Measurements from ENCODE around the gene CRLF1. TPM values are rescaled to one million over a fixed set of nuclear protein-coding genes. Genes with fewer than 3 reads are reported as not detected.

CRLF1 gene
- total RNA-seq, 2 experiments from 2014 or later: not detected

DNA sequence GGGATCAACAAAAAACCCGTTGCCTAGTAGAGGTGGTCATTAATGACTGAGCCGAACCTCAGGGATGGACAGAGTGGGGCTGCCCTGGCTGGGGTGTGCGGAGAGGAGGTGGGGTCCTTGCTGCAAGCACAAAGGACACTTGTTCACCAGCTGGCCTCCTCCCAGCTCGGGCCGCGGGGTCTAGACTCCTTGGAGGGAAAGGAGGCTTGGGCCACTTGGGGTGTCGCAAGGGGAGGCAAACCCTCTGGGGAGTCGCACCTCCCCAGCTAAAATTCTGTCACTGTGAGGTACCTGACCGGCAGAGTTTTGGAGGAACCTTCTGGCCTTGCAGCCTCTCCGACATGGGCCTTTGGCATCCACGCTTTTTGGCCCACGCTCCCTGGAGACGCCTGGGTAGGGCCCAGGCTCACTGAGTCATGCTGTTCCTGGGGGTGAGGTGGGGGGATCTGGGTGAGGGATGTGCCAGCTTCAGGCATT, 38.5 kb upstream of the CRLF1 start:
- POLR2A ChIA-PET: no interaction called here
- no peak overlapping the region for H3K4me3 Mint-ChIP-seq
- H3K4me1 Mint-ChIP-seq: peaks cover 14% of the 10 kb centered on the region
- no peaks in the 10 kb centered on the region for H3K27me3 Mint-ChIP-seq
- no peak for ATAC-seq (ENCODE audit: low read depth)
- no peak overlapping the region for H3K27ac Mint-ChIP-seq
- no peaks in the 10 kb centered on the region for H3K9me3 Mint-ChIP-seq
- DNase-seq: no peak
- H3K36me3 Mint-ChIP-seq: no peaks in the 10 kb centered on the region

DNA sequence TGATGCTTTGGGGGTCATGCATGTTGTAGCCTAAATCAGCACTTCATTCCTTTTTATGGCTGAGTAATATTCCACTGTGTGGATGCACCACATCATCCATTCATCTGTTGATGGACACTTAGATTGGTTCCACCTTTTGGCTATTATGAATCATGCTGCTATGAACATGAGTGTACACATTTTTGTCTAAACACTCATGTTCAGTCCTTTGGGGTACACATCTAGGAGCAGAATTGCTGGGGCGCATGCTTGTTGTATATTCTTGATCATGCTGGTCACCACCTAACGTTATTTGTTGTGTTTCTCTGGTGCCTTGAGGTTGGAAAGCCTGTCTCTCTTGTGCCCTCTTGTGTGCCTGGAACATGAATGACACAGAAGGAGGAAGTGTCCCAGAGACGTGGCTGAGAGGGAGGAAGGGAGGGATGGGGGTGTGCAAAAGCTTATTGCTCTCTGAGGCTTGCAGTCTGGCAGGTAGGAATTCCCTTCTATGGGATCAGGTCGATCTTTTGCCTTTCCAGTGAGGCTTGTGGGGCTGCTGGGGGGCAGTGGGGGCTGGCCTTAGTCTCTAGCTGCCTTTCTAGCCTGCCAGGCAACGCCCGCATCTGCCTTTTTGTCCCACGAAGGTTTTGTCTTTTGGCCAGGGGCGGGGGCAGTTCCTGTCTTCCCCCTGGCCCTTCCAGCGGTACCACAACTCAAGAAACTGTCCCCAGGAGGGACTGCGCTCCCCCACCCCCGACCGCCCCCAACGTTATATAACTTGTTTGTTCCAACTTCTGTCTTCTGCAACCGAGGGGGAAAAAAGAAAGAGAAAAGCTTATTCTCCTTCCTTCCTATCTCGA, 37.8 kb upstream of the CRLF1 start:
- Mint-ChIP-seq H3K4me3 (no peak overlapping the region), H3K9me3 (no peaks in the 10 kb centered on the region), H3K27ac (no peak overlapping the region), H3K4me1 (peaks cover 14% of the 10 kb centered on the region), H3K36me3 (peaks cover 2% of the 10 kb centered on the region), H3K27me3 (no peaks in the 10 kb centered on the region)
- ATAC-seq (ENCODE audit: low read depth): no peak
- POLR2A ChIA-PET: no interaction called here
- no peak for DNase-seq

DNA sequence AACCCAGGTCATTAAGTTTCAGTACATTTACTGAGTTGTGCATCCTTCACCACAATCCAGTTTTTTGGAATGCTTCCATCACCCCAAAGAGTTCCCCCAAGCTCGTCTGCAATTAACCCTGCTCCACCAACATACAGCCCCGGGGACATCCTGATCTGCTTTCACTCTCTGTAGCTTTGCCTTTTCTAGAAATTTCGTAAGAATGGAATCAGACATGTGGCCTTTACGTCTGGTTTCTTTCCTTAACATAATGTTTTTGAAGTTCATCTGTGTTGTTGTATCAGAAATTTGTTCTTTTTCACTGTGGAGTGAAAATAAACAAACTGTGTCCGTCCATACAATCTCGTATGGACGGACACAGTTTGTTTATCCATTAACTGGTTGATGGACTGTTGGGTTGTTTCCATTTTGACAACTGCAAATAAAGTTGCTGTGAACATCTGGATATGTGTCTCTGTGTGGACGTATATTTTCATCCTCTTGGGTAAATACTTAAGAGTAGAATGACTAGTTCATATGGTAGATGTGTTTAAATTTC, 33.2 kb upstream of the CRLF1 start:
- peaks cover 5% of the 10 kb centered on the region for H3K27me3 Mint-ChIP-seq
- no peak for DNase-seq
- no peak for ATAC-seq (ENCODE audit: low read depth)
- H3K36me3 Mint-ChIP-seq: peaks cover 2% of the 10 kb centered on the region
- POLR2A ChIA-PET: interaction anchor here (0.7 kb wide), 1 partner anchor 53 kb away, joined by 4 read pairs; no protein-coding TSS in a partner anchor
- H3K4me1 Mint-ChIP-seq: peaks cover 27% of the 10 kb centered on the region
- H3K4me3 Mint-ChIP-seq: no peak overlapping the region
- H3K27ac Mint-ChIP-seq: peak overlapping the region; percentile 8
- H3K9me3 Mint-ChIP-seq: no peaks in the 10 kb centered on the region

DNA sequence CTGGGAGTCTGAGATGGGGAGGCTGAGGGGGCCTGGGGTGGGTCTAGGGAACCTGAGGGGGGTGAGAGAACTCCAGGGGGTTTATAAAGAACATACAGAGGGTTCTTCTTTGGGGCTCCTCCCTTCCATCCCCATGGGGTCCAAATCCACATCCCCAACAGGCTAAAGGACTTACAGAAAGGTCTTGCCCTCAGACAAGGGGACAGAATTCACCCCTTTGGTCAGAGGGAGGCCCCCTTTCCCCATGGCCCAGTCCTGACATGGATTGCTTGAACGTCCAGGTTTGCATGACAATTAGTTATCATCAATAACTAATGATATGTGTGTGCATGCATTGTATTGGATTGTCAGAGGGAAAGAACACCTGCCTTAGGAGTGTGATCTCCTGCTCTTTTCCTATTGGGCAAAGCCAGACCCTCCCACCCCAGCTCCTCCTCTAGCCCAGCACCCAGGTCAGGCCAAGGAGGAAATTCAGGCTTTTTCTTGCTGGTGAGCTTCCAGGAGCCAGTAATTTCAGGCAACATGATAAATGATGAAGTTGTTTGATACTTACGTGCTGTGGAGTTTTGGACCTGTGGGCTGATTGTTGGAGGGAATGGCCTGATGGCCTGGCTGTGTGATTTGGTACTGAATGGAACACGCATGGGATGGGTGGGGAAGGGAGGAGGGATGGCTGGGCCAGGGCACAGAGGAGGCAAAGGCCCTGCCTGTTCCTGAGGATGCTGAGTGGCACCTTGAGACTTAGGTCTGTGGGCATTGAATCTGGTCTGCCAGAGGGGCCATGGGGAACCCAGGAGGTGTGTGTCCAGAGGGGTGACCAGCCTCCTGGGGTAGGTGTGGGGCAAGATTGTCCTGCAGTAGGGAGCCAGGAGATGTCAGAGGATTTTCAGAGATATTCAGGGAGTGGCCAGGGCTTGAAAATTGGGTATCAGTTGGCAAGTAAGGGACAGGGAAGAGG, 31.4 kb upstream of the CRLF1 start:
- no peaks in the 10 kb centered on the region for H3K9me3 Mint-ChIP-seq
- H3K27me3 Mint-ChIP-seq: peaks cover 9% of the 10 kb centered on the region
- H3K4me1 Mint-ChIP-seq: peaks cover 24% of the 10 kb centered on the region
- ATAC-seq (ENCODE audit: low read depth) (no peak), DNase-seq (no peak)
- peak overlapping the region; percentile 82 for H3K4me3 Mint-ChIP-seq
- peak overlapping the region; percentile 85 for H3K27ac Mint-ChIP-seq
- POLR2A ChIA-PET: no interaction called here
- peaks cover 2% of the 10 kb centered on the region for H3K36me3 Mint-ChIP-seq

DNA sequence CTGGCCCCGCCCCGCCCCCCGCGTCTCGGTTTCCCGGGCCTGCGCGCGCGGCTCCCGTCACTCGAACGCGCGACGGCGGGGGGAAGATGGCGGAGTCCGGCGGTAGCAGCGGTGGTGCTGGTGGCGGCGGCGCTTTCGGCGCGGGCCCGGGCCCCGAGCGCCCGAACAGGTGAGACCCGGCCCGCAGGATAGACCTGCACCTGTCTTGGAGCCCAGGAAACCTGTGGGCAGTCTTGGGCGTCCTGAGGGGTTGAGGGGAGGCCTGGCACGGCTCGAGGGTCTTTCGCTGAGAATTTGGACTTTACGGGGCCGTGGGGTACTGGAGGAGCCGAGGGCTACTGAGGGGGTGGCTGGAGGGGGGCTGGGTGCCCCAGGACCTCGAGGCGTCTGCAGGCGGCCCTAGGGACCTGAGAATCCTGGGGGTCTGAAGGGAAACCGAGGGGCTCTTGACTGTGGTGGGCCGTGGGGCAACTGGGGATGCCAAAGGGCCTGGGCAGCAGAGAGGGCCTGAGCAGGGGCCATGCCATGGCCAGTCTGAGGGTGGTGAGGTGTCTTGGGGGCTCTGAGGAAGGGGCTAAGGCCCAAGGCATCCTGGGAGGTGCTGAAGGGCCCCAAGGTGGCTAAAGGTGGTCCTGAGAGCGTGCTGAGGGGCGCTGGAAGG, 30.5 kb upstream of the CRLF1 start, which contains the start of gene KLHL26:
Gene KLHL26, plus strand, starts transcription at position 60 of the 661 bp plus-strand sequence. Its CDS starts 27 bp downstream, at position 87.
- peak within 1 kb of the TSS; percentile 82 for H3K4me3 Mint-ChIP-seq
- peak within 1 kb of the TSS; percentile 85 for H3K27ac Mint-ChIP-seq
- POLR2A ChIA-PET: no interaction called here
- peaks cover 24% of the 10 kb centered on the region for H3K4me1 Mint-ChIP-seq
- ATAC-seq (ENCODE audit: low read depth) (peak; percentile 49), DNase-seq (peak; percentile 42)
- H3K36me3 Mint-ChIP-seq: peaks cover 2% of the 10 kb centered on the region
- no peaks in the 10 kb centered on the region for H3K9me3 Mint-ChIP-seq
- H3K27me3 Mint-ChIP-seq: peaks cover 9% of the 10 kb centered on the region

DNA sequence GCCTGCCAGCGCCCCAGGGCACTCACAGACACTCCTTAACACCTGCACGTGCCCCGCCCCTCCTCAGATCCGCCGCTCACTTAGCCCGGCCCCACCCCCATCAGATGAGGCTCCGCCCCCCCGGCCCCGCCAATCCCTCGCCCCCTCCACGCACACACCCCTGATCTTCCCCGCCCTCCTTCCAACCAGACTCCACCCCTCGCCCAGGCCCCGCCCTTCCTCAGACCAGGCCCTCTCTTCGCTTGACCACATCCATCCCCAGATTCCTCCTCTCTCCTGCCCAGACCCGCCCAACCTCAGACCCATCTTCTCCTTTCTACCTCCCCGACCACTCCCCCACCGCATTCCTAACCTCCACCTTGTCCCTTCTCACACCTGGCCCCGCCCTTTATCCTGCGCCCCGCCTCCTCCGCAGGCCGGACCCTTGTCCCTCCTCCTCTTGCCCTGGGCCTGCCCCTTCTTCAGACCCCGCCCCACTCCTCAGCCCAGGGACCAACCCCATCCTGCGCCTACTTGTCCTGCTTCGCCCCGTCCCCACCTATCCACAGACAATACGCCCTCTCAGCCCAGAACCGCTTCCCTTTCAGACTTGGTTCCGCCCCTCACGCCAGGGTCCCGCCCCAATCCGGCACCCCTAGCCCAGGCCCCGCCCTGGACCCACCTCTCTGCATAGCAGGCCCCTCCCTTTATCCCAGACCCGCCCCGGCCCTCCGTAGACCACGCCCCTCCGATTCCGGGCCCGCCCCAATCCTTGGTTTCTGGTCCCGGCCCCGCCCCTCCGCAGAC, 29.8 kb upstream of the CRLF1 start:
- peaks cover 24% of the 10 kb centered on the region for H3K4me1 Mint-ChIP-seq
- peak; percentile 99 for DNase-seq
- ATAC-seq (ENCODE audit: low read depth): peak; percentile 94
- peak overlapping the region; percentile 82 for H3K4me3 Mint-ChIP-seq
- POLR2A ChIA-PET: no interaction called here
- H3K27ac Mint-ChIP-seq: peak overlapping the region; percentile 85
- peaks cover 2% of the 10 kb centered on the region for H3K36me3 Mint-ChIP-seq
- no peaks in the 10 kb centered on the region for H3K9me3 Mint-ChIP-seq
- peaks cover 9% of the 10 kb centered on the region for H3K27me3 Mint-ChIP-seq

DNA sequence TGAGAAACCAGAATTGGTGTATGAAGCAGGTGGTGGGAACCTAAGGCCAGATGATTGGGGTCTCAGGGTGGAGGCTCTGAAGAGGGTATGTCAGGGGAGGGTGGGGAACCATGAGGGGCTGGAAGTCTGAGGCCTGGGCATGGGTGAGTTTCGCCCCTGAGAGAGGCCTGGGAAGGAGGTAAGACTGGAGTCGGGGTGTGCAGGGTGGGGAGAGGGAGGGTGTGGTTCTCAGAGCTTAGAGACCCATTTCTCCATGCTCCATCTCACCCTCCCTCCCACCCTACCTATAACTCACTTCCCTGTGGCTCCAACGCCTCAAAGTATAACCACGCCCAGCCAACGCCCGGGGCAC, 29.2 kb upstream of the CRLF1 start:
- no peaks in the 10 kb centered on the region for H3K9me3 Mint-ChIP-seq
- peaks cover 9% of the 10 kb centered on the region for H3K27me3 Mint-ChIP-seq
- H3K4me1 Mint-ChIP-seq: peaks cover 24% of the 10 kb centered on the region
- POLR2A ChIA-PET: no interaction called here
- ATAC-seq (ENCODE audit: low read depth) (no peak), DNase-seq (no peak)
- peaks cover 2% of the 10 kb centered on the region for H3K36me3 Mint-ChIP-seq
- H3K27ac Mint-ChIP-seq: peak overlapping the region; percentile 85
- H3K4me3 Mint-ChIP-seq: peak overlapping the region; percentile 82

DNA sequence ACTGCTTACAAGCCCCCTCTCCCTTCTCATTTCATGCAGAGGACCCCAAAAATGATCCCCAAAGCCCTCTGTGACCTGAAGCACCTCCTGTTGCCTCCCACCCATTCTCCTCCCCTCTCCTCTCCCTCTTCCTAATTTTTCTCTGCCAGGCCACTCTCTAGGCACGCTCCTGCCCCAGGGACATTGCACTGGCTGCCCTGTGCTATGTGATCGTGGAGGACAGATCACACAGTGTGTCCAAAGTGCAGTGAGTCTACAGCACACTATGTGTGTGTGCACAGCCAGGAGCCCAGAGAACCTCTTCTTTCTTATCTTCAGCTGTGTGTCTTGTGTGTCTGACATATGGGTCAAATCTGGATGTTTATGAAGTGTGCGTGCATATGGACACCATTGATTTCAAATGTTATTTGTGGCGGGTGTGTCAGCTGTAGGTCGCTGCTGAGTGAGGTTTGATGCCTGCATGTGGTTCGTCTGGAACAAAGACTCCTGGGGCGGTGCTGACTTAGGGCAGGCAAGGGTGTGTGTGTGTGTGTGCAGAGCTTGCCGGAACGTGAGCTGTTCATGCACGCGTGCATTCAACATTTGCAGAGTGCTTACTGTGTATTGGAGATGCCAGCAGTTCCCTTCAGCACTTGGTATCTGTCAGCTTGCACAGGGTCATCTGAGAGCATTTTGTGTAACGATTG, 28.2 kb upstream of the CRLF1 start:
- peaks cover 9% of the 10 kb centered on the region for H3K27me3 Mint-ChIP-seq
- POLR2A ChIA-PET: interaction anchor here (1.2 kb wide), 1 partner anchor 46 kb away, joined by 3 read pairs; the partner anchor contains the start of gene REX1BD
- H3K9me3 Mint-ChIP-seq: no peaks in the 10 kb centered on the region
- DNase-seq (no peak), ATAC-seq (ENCODE audit: low read depth) (no peak)
- peaks cover 2% of the 10 kb centered on the region for H3K36me3 Mint-ChIP-seq
- H3K4me3 Mint-ChIP-seq: no peak overlapping the region
- H3K4me1 Mint-ChIP-seq: peaks cover 24% of the 10 kb centered on the region
- H3K27ac Mint-ChIP-seq: no peak overlapping the region

DNA sequence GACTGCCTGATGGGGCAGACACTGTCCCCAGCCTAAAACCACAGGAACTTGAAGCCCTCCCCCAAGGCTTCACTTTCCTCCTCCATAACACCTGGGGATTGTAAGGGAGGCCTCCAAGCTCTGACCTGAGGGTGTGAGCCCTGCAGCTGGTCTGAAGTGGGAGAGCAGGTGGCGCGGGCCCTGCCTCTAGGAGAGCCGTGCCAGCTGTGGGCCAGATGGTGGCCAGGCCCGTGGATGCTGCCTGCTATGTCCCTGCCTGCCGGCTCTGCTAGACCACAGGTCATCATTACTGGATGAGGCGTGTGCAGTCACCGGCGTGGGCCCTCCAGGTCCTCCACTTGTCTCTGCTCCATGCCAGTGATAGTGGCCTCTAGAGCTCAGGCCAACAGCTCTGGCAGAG, 26.7 kb upstream of the CRLF1 start:
- no peaks in the 10 kb centered on the region for H3K9me3 Mint-ChIP-seq
- peaks cover 23% of the 10 kb centered on the region for H3K4me1 Mint-ChIP-seq
- ATAC-seq (ENCODE audit: low read depth) (no peak), DNase-seq (no peak)
- no peak overlapping the region for H3K4me3 Mint-ChIP-seq
- POLR2A ChIA-PET: no interaction called here
- H3K36me3 Mint-ChIP-seq: no peaks in the 10 kb centered on the region
- no peak overlapping the region for H3K27ac Mint-ChIP-seq
- H3K27me3 Mint-ChIP-seq: peaks cover 9% of the 10 kb centered on the region

DNA sequence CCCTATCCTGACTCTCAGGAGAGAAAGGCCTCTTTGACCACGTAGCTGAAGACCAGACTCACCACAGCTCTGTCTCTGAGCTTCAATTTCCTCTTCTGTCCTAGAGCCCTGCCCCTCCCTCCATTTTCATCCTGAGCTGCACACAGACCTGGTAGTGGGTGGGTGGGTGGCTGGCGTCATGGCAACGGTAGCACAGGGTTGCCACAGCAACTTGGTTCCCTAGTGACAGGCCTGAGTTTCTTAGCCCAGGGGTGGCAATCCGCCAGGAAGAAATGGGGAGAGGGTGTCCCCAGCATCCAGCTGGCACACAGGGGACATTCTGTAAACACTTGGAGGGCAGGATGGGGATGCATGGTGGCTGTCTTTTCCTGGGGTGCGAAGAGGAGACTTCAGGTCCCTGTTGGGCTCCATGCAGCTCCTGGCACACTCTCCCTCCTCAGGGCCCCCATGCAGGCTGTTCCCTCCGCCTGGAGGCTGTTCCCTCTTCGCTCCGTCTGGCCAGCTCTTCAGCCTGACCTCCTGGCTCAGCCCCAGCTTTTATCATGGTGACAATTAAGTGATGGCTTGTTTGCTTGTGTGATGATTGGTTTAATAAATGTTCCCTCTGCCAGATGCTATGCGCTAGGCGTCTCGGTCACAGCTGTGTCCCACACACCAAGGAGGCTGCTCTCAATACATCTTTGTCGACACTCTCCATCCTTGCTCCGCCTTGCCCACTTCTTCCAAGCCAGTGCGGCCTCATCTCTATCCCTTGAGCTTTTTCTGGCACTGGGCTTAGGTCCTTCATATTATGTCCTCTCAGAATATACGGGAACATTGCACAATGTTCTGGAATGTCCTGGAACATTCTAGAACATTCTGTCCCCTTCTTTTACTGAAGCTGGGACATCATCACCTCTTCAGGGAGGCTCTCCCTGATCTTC, 22.8 kb upstream of the CRLF1 start:
- H3K27me3 Mint-ChIP-seq: peaks cover under 1% of the 10 kb centered on the region
- DNase-seq (no peak), ATAC-seq (ENCODE audit: low read depth) (no peak)
- H3K27ac Mint-ChIP-seq: no peak overlapping the region
- H3K36me3 Mint-ChIP-seq: no peaks in the 10 kb centered on the region
- H3K9me3 Mint-ChIP-seq: no peaks in the 10 kb centered on the region
- H3K4me1 Mint-ChIP-seq: no peaks in the 10 kb centered on the region
- POLR2A ChIA-PET: interaction anchor here (1.0 kb wide), 1 partner anchor 53 kb away, joined by 3 read pairs; no protein-coding TSS in a partner anchor
- H3K4me3 Mint-ChIP-seq: no peak overlapping the region

DNA sequence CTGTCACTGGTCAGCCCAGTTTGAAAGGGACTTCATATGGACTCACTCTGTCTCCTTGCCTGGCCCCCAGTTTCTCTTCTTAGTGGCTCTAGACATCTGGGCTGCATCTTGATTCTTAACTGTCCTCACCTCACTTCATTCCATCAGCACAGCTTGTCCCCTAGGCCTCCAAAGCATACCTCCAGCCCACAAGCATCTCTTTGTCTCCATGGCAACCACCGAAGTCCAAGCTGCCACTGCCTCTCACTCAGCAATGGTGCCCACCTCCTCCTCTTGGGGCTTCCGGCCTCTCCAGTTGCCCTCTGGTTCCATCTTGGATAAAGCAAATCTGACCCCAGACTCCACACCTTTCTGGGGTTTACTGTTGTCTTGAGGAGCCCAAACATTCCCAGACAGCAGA, 20.3 kb upstream of the CRLF1 start:
- DNase-seq (no peak), ATAC-seq (ENCODE audit: low read depth) (no peak)
- H3K4me3 Mint-ChIP-seq: no peak overlapping the region
- peaks cover 1% of the 10 kb centered on the region for H3K4me1 Mint-ChIP-seq
- peaks cover 7% of the 10 kb centered on the region for H3K27me3 Mint-ChIP-seq
- POLR2A ChIA-PET: no interaction called here
- no peak overlapping the region for H3K27ac Mint-ChIP-seq
- no peaks in the 10 kb centered on the region for H3K9me3 Mint-ChIP-seq
- no peaks in the 10 kb centered on the region for H3K36me3 Mint-ChIP-seq
